T-helper 1 cell treated with Interleukin-12 subunit alpha and Interleukin-12 subunit beta and Interleukin-4 antibody, amounts not matched to agents 30 ng/mL and 1 ng/mL, for 36 hours (primary cell): ENCODE data around the gene MZF1. TPM values are rescaled to one million over a fixed set of nuclear protein-coding genes. Genes with fewer than 3 reads are reported as not detected.

Experiments
- intact Hi-C: fragments of 100-400 bp; cut with micrococcal nuclease; formaldehyde crosslinking; loops from one replicate; pipeline ENCODE4 v1.15.1; 2024
- total RNA-seq: library from RNA; stranded (reverse); gene quantifications from 2 replicates; pipeline ENCODE4 v1.2.3, GENCODE V29; 2022

Gene MZF1
- total RNA-seq, 1 donor from 2014 or later, result 27.5 TPM

DNA sequence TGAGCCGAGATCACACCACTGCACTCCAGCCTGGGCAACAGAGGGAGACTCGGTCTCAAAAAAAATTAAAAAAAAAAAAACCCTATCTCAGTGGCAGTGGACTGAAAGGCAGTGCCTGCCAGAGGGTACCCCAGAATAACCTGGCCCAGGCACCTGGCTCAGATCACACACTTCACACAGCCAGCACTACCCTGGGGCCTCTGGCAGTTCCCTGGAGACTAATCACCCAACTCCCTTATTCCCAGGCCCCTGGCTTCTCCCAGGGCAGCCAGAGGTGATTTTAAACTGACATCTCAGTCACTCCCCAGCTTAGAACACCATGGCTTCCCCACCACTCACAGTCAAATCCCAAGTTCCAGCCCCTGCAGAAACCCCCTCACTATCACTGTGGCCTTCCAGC, 57.9 kb downstream of the MZF1 start:
- intact Hi-C loops, result loop anchor here (2.0 kb wide), 1 partner anchor 48 kb away; the partner anchor contains the start of gene ZNF324

DNA sequence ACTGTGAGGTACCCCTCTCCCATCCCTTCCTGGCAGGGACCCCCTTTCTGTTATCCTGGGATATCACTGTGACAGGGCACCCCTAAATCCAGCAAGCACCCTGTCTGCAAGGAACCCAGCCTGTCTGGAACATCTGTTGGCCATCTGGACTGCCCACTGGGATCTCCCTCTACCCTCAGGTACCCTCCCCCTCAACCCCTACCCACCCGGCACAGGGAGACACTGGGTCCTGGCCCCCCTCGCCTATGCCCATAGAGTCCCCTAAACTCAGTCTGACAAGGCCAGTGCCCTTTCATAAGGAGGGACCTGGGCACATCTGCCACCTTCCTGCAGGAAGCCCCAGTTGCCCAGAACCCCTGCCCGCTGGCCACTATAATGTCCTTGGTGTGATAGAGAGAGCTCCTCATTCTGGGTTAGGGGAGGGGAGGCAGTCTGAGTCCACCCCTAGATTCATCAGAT, 58.5 kb downstream of the MZF1 start:
- intact Hi-C loops, result loop anchor here (1.0 to 2.0 kb wide), 9 partner anchors 15 to 209 kb away; partner anchors contain the start of genes CHMP2A, ERVK3-1, MZF1 and TRIM28

DNA sequence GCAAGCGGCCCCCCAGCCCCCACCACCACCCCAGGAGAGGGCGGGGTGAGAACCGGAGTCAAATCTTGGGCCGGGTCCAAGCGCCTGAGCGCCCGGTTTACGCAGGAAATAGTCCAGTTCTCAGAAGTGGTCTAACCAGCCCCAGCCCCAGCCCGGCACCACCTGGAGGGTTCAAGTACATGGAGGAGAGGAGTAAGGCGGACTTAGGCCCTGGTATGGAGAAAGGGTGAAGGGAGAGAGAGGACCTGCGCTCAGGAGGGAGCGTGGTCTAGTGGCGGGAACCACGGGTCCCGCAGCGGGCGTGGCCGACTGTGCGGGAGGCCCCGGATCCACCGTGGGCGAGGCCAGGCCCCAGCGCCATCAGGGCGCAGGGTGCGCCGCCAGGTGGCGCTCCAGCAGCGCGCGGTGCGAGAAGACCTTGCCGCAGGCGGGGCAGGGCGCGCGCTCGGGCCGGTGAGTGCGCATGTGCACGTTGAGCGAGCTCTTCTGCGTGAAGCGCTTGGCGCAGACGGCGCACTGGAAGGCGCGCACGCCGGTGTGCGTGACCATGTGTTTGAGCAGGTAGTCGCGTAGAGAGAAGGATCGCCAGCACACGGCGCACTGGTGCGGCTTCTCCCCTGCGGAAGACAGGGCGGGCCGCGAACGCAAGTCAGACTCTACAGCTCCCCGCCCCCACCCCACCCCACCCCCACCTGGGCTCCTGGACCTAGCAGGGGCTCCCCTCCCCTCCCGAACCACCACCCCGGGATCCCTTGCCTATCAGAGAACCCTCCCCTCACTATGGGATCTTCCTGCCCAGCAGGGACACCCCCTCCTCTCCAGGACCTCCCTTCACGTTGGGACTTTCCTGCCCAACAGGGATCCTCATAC, 59.2 kb downstream of the MZF1 start:
- intact Hi-C loops, result loop anchor here (1.0 to 2.0 kb wide), 9 partner anchors 15 to 209 kb away; partner anchors contain the start of genes CHMP2A, ERVK3-1, MZF1 and TRIM28

DNA sequence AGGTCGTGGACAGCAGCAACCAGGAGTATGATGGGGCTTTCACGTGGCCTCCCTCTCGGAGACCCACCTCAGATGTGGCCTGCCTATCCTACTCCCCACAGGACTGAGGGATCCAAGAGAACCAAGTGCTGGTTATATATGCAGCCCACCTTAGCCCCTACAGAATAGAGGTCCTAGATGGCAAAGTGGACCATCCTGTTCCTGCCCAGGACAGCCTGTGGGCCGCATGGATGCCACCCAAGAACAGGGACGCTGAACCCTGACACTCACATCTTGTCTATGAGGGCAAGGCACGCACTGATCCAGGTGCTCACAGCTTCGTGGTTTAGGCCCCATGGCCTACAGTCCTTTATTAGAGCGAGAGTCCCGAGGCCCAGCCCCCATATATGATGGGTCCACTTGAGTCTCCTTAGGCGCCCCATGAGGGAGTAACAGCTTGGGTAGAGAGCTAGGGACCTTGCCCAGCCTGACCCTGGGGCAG, 59.9 kb downstream of the MZF1 start:
- intact Hi-C loops, result no loop called here

Other genes with a start within 250 kb of the MZF1 start
- 4.5 and 4.9 TPM in 2 replicates for gene ZSCAN22, start 246.3 kb downstream of the MZF1 start, total RNA-seq
- 6.9 and 10.5 TPM in 2 replicates for gene A1BG, start 219.8 kb downstream of the MZF1 start, total RNA-seq
- 0.64 and 1.0 TPM in 2 replicates for gene ZNF497, start 210.6 kb downstream of the MZF1 start, total RNA-seq
- gene ZNF837, start 192.3 kb downstream of the MZF1 start, total RNA-seq, result 1.1 and 1.6 TPM in 2 replicates
- 894 and 904 TPM in 2 replicates for gene RPS5, start 186.1 kb downstream of the MZF1 start, total RNA-seq
- gene RNF225, start 177.7 kb downstream of the MZF1 start, total RNA-seq, result 0.29 TPM in 1 of 2 replicates, not detected in the other
- 8.0 and 9.0 TPM in 2 replicates for gene ZNF584, start 164.7 kb downstream of the MZF1 start, total RNA-seq
- 3.7 and 3.8 TPM in 2 replicates for gene ZNF132, start 133.2 kb downstream of the MZF1 start, total RNA-seq
- gene ZNF324B, start 121.7 kb downstream of the MZF1 start, total RNA-seq, result 11.1 and 11.4 TPM in 2 replicates
- gene ZNF324, start 106.3 kb downstream of the MZF1 start, total RNA-seq, result 10.6 and 12.6 TPM in 2 replicates
- 7.8 and 9.3 TPM in 2 replicates for gene ZNF446, start 97.0 kb downstream of the MZF1 start, total RNA-seq
- gene SLC27A5, start 61.3 kb downstream of the MZF1 start, total RNA-seq, result 12.9 and 17.2 TPM in 2 replicates
- 17.2 and 20.0 TPM in 2 replicates for gene ZBTB45, start 53.5 kb downstream of the MZF1 start, total RNA-seq
- 432 TPM in 2 replicates for gene TRIM28, start 29.3 kb downstream of the MZF1 start, total RNA-seq
- 130 and 139 TPM in 2 replicates for gene CHMP2A, start 18.2 kb downstream of the MZF1 start, total RNA-seq
- 96.8 and 105 TPM in 2 replicates for gene UBE2M, start 14.7 kb downstream of the MZF1 start, total RNA-seq